ENCODE data around the gene SLC7A4. TPM values are rescaled to one million over a fixed set of nuclear protein-coding genes. Genes with fewer than 3 reads are reported as not detected.
"Not testable (repeated sequence)": the region's sequence is repeated elsewhere in the genome, so short reads cannot be mapped to it uniquely, and the experiment has no call there.

The SLC7A4 gene
- total and polyA plus RNA-seq, 2 donors (not counting 1 experiment from before 2014, with no cell fraction given): not detected

GRCh38 chr22:21048448-21048847 lies 16.1 kb upstream of the SLC7A4 start:
- H3K27ac ChIP-seq (ENCODE audit: low read length in 2 of 2); CTCF ChIA-PET; H4K20me1 ChIP-seq (ENCODE audit: control insufficient read depth, insufficient read depth, low read length, poor library complexity, severe bottlenecking); H3K9me3 ChIP-seq (ENCODE audit: control extremely low read depth in 1 of 3, control insufficient read depth in 2 of 3, insufficient read depth in 1 of 3, low read length in 2 of 3); DNase-seq; H3K27ac Mint-ChIP-seq; H3K9me3 Mint-ChIP-seq (ENCODE audit: insufficient read depth); POLR2A ChIA-PET; H3K4me3 ChIP-seq (ENCODE audit: control extremely low read depth in 1 of 5, extremely low read depth in 1 of 5, insufficient read depth in 1 of 5, low read depth in 2 of 5, low read length in 4 of 5); H3K79me2 ChIP-seq (ENCODE audit: control insufficient read depth, insufficient read depth, low read length); H3K4me2 ChIP-seq (replicated peaks; ENCODE audit: low read depth, low read length, poor library complexity, severe bottlenecking); H3K36me3 ChIP-seq (replicated peaks in 1 of 2; ENCODE audit: control extremely low read depth in 1 of 2, control insufficient read depth in 1 of 2, extremely low read depth in 1 of 2, insufficient read depth in 2 of 2, low read length in 1 of 2); H3K4me3 Mint-ChIP-seq; ATAC-seq (ENCODE audit: low read depth); H2AFZ ChIP-seq (ENCODE audit: insufficient read depth, low read depth, low read length, poor library complexity, severe bottlenecking); H3K9ac ChIP-seq (ENCODE audit: low read length): not testable (repeated sequence)
- Mint-ChIP-seq H3K4me1 (peaks cover 19% of the 10 kb centered on the region), H3K27me3 (peaks cover 20% of the 10 kb centered on the region)
- intact Hi-C loops (cut with micrococcal nuclease): loop anchor here (10.0 kb wide), 1 partner anchor 64 kb away; the partner anchor contains the start of gene LZTR1
- 100% methylated on average over 1 of the region's 5 CpGs for WGBS (ENCODE audit: insufficient coverage)
- Histone ChIP-seq H3K4me1 (ENCODE audit: control insufficient read depth in 2 of 2, insufficient read depth in 2 of 2, low read length in 2 of 2) (peaks cover 22% of the 10 kb centered on the region in 2 donors), H3K27me3 (replicated peaks in 1 of 4; ENCODE audit: control extremely low read depth in 1 of 4, control insufficient read depth in 3 of 4, insufficient read depth in 4 of 4, low read length in 3 of 4) (peaks cover 0 to 20% (median 6%) of the 10 kb centered on the region in 4 experiments)

GRCh38 chr22:21047730-21048129 lies 15.4 kb upstream of the SLC7A4 start:
- H3K27me3 ChIP-seq (replicated peaks in 1 of 4; ENCODE audit: control extremely low read depth in 1 of 4, control insufficient read depth in 3 of 4, insufficient read depth in 4 of 4, low read length in 3 of 4): peaks cover 0 to 26% (median 7%) of the 10 kb centered on the region in 4 experiments
- Mint-ChIP-seq H3K4me1 (peaks cover 20% of the 10 kb centered on the region), H3K4me3 (no peak overlapping the region), H3K9me3 (ENCODE audit: insufficient read depth) (no peaks in the 10 kb centered on the region), H3K27ac (no peak overlapping the region), H3K27me3 (peaks cover 23% of the 10 kb centered on the region)
- WGBS (ENCODE audit: insufficient coverage): 88% methylated on average over 3 of the region's 7 CpGs
- H3K9me3 ChIP-seq (ENCODE audit: control extremely low read depth in 1 of 3, control insufficient read depth in 2 of 3, insufficient read depth in 1 of 3, low read length in 2 of 3): no peaks in the 10 kb centered on the region
- H3K27ac ChIP-seq (ENCODE audit: low read length in 2 of 2): no peak overlapping the region
- no peaks in the 10 kb centered on the region for H3K79me2 ChIP-seq (ENCODE audit: control insufficient read depth, insufficient read depth, low read length)
- H2AFZ ChIP-seq (ENCODE audit: insufficient read depth, low read depth, low read length, poor library complexity, severe bottlenecking): no peak overlapping the region
- H3K4me2 ChIP-seq (replicated peaks; ENCODE audit: low read depth, low read length, poor library complexity, severe bottlenecking): no peak overlapping the region
- TF ChIP-seq CTCF (IDR thresholded peaks at IDR 0.05): no peak
- no peak for TF ChIP-seq EZH2 (IDR thresholded peaks at IDR 0.05; ENCODE audit: borderline replicate concordance, insufficient read depth, low read depth, low read length, poor library complexity, severe bottlenecking)
- no peak overlapping the region for H3K9ac ChIP-seq (ENCODE audit: low read length)
- ChIA-PET POLR2A (no interaction called here), CTCF (no interaction called here)
- no peak overlapping the region for H3K4me3 ChIP-seq (ENCODE audit: control extremely low read depth in 1 of 5, extremely low read depth in 1 of 5, insufficient read depth in 1 of 5, low read depth in 2 of 5, low read length in 4 of 5)
- intact Hi-C loops (cut with micrococcal nuclease): loop anchor here (10.0 kb wide), 1 partner anchor 63 kb away; the partner anchor contains the start of gene LZTR1
- ATAC-seq (ENCODE audit: low read depth) (no peak), DNase-seq (no peak)
- no peaks in the 10 kb centered on the region for H3K36me3 ChIP-seq (replicated peaks in 1 of 2; ENCODE audit: control extremely low read depth in 1 of 2, control insufficient read depth in 1 of 2, extremely low read depth in 1 of 2, insufficient read depth in 2 of 2, low read length in 1 of 2)
- no peaks in the 10 kb centered on the region for H4K20me1 ChIP-seq (ENCODE audit: control insufficient read depth, insufficient read depth, low read length, poor library complexity, severe bottlenecking)
- peaks cover 23 to 24% of the 10 kb centered on the region in 2 donors for H3K4me1 ChIP-seq (ENCODE audit: control insufficient read depth in 2 of 2, insufficient read depth in 2 of 2, low read length in 2 of 2)

Measured in B cell (primary cell).